HFFc6 (cell line): ENCODE results near the gene GPR183. TPM values are rescaled to one million over a fixed set of nuclear protein-coding genes. Genes with fewer than 3 reads are reported as not detected.

Source experiments
- DNase-seq: peaks from one replicate; pipeline ENCODE4 v3.0.0-alpha.2; 2018
- H3K27ac Mint-ChIP-seq: 2 replicates; pipeline ENCODE4 v1.8.0; 2020; ENCODE audit warnings: mild to moderate bottlenecking, mixed read lengths
- H3K27me3 Mint-ChIP-seq: 2 replicates; pipeline ENCODE4 v1.8.0; 2021; ENCODE audit warnings: mild to moderate bottlenecking, moderate library complexity, mixed read lengths; ENCODE audit not compliant: insufficient read depth
- H3K36me3 Mint-ChIP-seq: 2 replicates; pipeline ENCODE4 v1.8.0; 2021; ENCODE audit warnings: low read depth, mixed read lengths
- H3K4me1 Mint-ChIP-seq: 2 replicates; pipeline ENCODE4 v1.8.0; 2020; ENCODE audit warnings: low read depth, mixed read lengths
- H3K4me3 Mint-ChIP-seq: 2 replicates; pipeline ENCODE4 v1.8.0; 2020; ENCODE audit warnings: mild to moderate bottlenecking, moderate library complexity, mixed read lengths
- H3K9me3 Mint-ChIP-seq: 2 replicates; pipeline ENCODE4 v1.8.0; 2020; ENCODE audit warnings: mild to moderate bottlenecking, mixed read lengths
- total RNA-seq, 6 experiments: library from RNA; stranded (reverse); fragmentation: NEBNext Ultra II Directional; extraction: Animal tissue kit (Norgen Biotek cat#: 25700); gene quantifications; 2 replicates in 1 of 6; 3 replicates in 5 of 6; pipeline ENCODE4 v1.2.3, GENCODE V29; 2021
- TF ChIP-seq, protein P1 (sequence below): fragments of 200-600 bp; sonication (generic); IDR thresholded peaks from 2 replicates; pipeline ENCODE4 v1.5.0; 2021; ENCODE audit warnings: antibody characterized with exemption, mild to moderate bottlenecking

Gene GPR183
- total RNA-seq, 6 experiments from 2014 or later = 0.17 TPM; not detected in 5

DNA sequence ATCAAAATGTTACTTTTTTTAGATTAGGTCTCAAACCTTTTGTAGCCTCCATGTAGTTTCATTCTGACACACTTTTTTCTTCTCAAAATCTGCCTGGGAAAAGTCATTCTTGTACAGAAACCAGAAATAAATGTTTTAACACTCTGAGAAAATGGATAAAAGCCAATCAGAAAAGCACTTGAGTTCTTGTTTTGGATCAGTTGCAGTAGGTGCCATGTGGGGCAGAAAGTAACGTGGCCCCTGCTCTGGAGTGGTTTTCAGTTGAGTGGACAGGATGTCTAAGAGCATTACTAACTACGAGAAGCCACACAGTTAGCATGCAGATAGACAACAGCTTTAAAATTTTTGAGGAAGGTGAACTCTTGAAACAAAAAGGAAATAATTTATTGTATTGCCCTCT is 19.1 kb downstream of the GPR183 start:
- Mint-ChIP-seq H3K27me3 (no peaks in the 10 kb centered on the region; the same call in 1 of the 2 replicates), H3K36me3 (no peaks in the 10 kb centered on the region), H3K4me3 (no peak overlapping the region), H3K27ac (no peak overlapping the region; the same call in 1 of the 2 replicates), H3K9me3 (no peaks in the 10 kb centered on the region), H3K4me1 (peaks cover 20% of the 10 kb centered on the region)
- DNase-seq = no peak
- TF ChIP-seq, protein P1, sequence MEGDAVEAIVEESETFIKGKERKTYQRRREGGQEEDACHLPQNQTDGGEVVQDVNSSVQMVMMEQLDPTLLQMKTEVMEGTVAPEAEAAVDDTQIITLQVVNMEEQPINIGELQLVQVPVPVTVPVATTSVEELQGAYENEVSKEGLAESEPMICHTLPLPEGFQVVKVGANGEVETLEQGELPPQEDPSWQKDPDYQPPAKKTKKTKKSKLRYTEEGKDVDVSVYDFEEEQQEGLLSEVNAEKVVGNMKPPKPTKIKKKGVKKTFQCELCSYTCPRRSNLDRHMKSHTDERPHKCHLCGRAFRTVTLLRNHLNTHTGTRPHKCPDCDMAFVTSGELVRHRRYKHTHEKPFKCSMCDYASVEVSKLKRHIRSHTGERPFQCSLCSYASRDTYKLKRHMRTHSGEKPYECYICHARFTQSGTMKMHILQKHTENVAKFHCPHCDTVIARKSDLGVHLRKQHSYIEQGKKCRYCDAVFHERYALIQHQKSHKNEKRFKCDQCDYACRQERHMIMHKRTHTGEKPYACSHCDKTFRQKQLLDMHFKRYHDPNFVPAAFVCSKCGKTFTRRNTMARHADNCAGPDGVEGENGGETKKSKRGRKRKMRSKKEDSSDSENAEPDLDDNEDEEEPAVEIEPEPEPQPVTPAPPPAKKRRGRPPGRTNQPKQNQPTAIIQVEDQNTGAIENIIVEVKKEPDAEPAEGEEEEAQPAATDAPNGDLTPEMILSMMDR = no peak

DNA sequence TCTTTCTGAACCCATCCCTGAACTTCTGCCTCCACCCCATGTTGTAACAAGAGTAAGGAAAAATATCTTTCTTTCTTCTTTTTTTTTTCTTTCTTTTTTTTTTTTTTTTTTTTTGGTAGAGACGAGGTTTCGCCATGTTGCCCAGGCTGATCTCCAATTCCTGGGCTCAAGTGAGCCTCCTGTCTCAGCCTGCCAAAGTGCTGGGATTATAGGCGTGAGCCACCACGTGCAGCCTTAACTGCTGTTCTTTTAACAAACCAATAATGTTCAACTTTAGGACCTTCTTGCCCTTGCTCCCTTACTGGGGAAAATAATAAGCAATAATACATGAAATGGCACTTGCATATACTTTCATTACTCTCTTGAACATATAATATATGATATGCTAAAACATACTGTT is 19.6 kb downstream of the GPR183 start:
- Mint-ChIP-seq H3K9me3 (no peaks in the 10 kb centered on the region), H3K27ac (no peak overlapping the region)

DNA sequence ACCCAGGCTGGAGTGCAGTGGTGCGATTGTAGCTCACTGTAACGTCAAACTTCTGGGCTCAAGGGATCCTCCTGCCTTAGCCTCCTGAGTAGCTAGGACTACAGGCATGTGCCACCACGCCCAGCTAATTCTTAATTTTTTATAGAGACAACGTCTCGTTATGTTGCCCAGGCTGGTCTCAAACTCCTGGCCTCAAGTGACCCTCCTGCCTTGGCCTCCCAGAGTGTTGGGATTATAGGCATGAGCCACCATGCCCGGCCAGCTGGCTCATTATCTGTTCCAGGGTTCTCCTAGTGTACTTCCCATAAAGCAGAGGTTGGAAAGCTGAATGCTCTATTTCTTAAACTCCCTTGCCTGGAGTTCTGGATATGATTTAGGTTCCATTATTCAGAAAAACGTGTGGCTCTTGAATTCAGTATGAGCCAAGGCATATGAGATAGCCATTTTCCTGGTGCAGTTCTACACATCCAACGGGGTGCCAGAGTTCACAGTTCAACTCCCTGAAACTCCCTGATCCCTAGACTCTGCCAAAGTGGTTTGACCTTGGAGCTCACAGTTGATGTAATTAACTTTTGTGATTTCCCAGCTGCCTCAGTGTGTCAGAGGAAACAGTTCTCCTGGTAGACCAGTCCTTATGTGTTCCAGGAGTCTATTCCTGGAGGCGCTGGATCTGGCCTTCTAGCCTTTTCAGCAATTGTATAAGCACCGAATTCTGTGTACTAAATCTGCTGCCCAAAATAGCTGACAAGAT is 21.6 kb downstream of the GPR183 start:
- no peak overlapping the region for H3K4me3 Mint-ChIP-seq
- no peak for DNase-seq
- no peaks in the 10 kb centered on the region; the same call in 1 of the 2 replicates for H3K27me3 Mint-ChIP-seq
- no peaks in the 10 kb centered on the region for H3K36me3 Mint-ChIP-seq
- H3K9me3 Mint-ChIP-seq = no peaks in the 10 kb centered on the region
- TF ChIP-seq, protein P1 = no peak
- no peak overlapping the region for H3K27ac Mint-ChIP-seq
- peaks cover 38% of the 10 kb centered on the region for H3K4me1 Mint-ChIP-seq

More for the DNA sequence above, 19.6 kb downstream of the GPR183 start:
- no peak overlapping the region for H3K4me3 Mint-ChIP-seq
- H3K4me1 Mint-ChIP-seq = peaks cover 26% of the 10 kb centered on the region
- no peak for DNase-seq
- TF ChIP-seq, protein P1 = no peak
- H3K36me3 Mint-ChIP-seq = no peaks in the 10 kb centered on the region
- H3K27me3 Mint-ChIP-seq = no peaks in the 10 kb centered on the region; the same call in 1 of the 2 replicates

DNA sequence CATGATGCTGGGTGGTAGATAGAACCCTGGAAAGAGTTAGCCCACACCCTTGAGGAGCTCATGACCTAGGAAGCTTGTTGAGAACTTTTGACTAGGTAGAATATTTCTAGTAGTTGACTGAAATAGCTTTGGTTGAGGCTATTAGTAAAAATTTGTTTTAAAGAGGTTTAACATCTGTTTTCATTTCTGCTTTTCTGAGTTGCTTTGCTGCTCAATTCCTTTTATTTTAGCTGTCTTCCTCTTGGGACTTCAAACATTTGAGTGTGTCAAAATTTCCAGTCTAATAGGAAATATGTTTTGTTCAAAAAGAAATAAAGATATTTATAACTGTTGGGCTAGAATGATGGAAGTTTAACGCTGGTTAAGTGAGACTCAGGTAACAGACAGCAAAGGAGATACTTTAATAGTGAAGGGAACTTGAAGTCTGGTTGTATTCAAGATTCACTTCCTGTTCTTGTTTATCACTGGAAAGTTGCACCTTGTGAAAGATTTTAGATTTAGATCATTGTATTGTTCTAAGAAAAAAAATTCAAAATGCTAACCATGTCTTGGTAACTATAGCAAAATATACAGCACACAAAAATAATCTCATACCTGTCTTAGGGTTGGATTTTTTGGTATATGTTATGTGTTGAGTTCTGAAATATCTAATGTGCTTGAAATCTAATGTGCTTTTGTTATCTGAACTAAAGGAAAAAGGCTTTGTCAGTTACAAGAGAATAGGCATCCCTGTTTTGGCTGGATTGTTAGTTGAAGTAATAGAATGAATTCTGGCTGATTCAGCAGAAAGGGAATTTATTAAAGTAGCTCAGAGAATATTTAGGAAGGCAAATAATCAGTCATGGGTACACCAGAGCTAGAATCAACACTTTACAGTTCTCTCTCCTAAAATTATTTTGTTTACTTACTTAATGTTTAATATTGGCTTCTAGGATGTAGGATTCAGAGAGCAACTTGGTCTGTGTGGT is 24.7 kb downstream of the GPR183 start:
- H3K27me3 Mint-ChIP-seq = no peaks in the 10 kb centered on the region; the same call in 1 of the 2 replicates
- peaks cover 40% of the 10 kb centered on the region for H3K4me1 Mint-ChIP-seq
- H3K4me3 Mint-ChIP-seq = no peak overlapping the region
- DNase-seq = no peak
- no peak overlapping the region for H3K27ac Mint-ChIP-seq
- TF ChIP-seq, protein P1 = no peak
- no peaks in the 10 kb centered on the region for H3K9me3 Mint-ChIP-seq
- no peaks in the 10 kb centered on the region for H3K36me3 Mint-ChIP-seq

DNA sequence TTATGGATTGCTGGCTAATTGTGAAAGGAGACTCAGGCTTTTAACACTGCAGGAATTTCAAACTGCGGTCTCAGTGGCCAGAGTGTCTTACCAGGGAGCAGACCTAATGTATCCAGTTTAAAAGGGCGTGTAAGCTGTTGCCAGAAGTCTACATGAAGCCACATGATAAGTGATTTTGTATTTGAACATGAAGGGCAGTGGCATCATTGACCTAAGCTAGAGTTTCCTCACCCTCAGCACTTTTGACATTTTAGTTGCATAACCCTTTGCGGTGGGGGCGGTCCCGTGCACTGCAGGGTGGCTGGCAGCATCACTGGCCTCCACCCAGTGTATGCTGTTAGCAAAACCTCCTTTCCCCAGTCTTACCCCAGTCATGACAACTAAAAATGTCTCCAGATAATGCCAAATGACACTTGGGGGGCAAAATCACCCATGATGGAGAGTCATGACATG is 25.4 kb downstream of the GPR183 start:
- TF ChIP-seq, protein P1 = no peak
- H3K27ac Mint-ChIP-seq = no peak overlapping the region
- DNase-seq = no peak
- H3K27me3 Mint-ChIP-seq = no peaks in the 10 kb centered on the region; the same call in 1 of the 2 replicates
- no peak overlapping the region for H3K4me3 Mint-ChIP-seq
- H3K4me1 Mint-ChIP-seq = peaks cover 40% of the 10 kb centered on the region
- no peaks in the 10 kb centered on the region for H3K36me3 Mint-ChIP-seq
- H3K9me3 Mint-ChIP-seq = no peaks in the 10 kb centered on the region
